Measurements from ENCODE around the gene MUSTN1.

Gene MUSTN1

DNA sequence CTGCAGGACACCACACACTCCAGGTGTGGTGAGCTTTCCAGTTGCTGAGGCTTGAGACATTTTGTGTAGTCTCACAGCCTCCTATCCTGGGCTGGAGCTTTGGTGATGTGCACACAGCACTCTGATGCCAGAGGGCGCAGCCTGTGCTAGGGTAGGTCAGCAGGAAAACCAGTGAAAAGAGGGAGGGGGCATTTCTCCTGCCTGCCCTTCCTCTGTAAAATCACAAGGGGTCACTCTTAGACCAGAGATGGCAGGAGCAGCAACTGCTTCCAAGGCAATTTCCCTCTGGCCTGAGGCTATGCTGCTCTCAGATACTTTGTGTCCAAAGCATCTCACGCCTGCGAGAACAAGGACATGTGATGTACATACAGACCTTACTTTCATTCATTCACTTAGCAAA is 16.5 kb upstream of the MUSTN1 start:
- DNase-seq: peak; percentile 16

DNA sequence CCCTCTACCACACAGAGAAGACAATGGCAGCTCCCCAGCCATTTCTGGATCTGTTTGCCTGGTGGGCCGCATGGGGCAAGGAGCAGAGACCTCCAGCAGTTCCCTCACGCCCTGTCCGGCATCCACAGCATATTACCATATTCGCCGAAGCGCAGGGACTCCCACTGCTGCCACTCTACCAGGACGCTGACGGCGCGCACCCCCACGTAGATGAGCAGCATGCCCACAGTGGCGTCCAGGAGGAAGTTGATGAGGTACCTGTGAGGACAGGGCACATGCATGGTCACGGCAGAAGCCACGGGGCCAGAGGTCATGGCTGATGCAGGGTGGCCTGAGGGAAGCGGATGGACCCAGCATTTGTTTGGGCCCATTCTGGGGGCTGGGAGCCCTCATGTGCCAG is 14.8 kb upstream of the MUSTN1 start:
- no peak for DNase-seq

DNA sequence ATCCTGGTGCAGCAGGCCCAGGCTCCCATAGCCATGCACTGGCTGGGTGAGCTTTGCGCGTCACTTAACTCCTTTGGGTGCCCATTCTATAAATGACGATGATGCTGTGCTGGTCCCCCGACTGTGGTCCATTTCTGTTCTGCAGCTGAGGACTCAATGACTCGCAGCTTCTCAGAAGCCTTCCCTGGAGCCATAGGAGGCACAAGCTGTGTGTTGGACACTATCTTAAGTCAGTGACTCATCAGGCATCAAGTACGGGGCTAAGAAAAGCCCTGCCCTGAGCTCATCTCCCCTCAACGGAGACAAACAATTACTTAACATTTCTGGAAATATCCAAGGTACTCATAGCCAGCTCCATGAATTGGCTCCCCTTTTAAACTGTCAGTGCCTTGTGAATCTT is 13.8 kb upstream of the MUSTN1 start:
- DNase-seq: no peak

DNA sequence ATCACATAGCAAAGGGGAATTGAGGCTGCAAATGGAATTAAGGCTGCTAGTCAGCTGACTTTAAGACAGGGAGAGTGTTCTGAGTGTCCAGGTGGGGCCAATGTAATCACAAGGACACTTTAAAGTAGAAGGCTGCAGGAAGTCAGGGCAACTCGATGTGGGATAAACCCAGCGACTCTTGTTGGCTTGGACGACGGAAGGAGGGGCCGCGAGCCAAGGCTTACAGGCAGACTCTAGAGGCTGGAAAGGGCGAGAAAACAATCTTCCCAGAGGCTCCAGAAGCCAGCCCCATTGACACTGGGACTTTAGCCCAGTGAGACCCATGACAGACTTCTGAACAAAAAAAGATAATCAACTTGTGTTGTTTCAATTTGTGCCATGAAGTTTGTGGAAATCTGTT is 12.9 kb upstream of the MUSTN1 start:
- DNase-seq: no peak

DNA sequence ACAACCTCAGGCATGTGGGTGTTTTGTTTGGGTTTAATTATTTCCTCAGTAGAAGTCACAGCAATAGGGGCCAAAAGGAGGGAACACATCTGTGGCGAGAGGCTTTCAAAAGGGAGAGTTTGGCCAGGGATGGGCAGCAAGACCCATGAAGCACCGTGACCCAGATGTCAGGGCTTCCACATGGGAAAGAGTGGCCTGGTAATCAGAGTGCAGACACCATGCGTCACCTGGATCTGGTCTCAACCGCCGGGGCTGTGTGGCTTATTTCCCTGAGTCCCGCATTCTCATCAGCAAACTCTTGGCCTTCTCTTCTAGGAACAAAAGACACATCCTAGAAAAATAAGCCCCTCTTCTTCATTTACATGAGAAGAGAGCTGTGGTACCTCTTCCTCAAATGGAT is 12.4 kb upstream of the MUSTN1 start:
- no peak for DNase-seq

DNA sequence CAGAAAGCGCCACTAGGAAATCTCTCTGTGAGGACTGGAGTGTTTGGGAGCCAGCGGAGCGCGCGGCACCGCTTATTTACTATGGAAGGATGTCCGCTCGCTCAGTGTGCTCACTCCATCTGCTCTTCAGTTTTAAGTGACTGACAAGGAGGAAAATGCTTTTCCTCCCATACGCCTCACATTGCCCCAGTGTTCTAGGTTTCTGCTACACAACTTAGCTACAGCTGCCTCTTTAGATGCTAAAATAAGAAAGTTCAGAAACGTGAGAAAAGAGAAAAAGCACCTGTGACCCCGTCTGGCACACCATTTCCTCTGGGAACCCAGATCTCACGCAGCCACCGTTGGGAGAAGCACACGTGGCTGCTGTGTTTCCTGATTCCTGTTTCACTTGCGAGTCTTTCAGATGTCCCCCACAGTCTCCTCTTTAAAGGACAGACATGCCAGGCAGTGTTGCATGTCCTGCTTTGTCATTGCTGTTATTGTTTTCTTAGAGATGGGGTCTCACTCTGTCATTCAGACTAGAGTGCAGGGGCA is 11.7 kb upstream of the MUSTN1 start:
- peak; percentile 14 for DNase-seq

DNA sequence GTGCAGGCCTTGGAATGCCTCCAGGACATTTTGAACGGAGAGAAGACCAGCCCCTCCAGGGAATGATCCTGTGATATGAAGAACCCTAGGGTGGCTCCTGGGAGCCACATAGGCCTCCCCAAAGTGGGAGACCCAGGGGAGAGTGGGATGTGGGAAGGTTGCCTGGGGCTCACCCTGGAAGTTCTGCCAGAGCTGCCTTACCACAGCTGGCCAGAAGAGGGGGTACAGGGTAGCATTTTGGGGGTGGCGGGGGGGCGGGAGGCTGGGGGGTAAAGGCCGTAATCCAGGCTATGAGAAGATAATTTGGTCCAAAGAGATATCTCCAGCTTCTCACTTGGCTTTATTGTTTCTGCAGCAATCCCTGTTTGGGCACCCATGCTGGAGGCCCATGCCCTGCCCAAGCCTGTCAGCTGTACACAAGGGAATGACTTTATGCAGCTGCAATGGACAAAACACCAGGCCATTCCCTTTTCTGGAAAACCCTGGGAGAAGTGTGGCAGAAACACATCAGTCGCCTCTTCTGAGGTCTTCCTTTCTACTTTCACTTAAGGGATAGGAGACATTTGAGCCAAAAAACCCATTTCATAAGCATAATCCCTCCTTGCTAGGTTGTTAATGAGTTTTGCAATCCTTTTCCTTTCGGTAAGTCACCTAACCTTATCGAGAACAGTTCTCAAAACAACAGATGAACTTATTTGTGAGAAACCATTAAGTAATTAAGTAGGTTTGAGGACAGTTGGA is 11.0 kb upstream of the MUSTN1 start:
- no peak for DNase-seq

DNA sequence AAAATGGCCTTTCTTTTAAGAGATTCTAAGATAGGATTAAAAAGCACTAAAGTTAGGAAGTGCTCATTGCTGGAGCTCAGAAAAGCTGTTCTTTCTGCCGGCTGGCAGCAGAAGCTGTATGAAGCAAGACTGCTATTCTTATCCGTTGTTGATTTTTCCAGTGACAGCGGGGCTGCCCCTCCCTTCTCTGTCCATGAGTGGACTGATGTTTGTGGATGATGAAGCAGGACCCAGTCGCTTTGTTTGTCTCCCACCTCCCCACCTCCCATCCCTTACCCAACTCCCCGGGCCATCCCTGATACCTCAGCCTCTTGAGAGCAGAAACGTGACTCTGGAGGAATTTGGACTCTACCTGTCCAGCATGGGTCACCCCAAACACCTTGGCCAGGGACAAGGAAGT is 10.3 kb upstream of the MUSTN1 start:
- no peak for DNase-seq

DNA sequence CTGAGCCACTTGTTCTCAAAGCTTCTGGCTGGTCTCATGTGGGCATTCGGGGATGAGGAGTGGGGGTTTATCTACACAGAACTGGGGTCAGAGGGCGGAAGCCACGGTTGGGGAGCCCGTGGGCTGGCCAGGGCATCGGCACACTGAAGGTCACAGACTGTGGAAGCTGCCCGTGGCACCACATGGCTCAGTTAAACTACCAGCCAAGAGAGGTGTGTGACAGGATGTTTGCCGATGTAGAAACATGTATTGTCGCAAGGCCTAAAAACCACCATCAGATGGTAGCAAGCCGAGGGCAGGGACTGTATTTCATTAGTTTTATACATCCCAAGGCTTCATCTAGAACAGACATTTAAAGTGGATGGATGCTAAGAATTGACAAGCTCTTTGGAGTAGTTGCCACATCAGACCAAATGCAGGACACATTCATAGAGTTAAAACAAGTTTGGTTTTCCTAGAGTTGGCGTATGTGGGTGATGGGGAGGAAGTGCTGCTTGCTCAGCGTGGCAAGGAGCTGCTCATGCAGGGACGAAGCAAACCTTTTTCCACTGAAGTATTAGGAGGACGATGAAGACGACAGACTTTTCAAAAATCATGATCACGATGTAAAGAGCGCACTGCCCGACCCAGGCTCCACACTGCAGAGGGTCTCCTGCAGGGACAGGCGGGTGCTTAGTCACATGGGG is 9.6 kb upstream of the MUSTN1 start:
- DNase-seq: no peak

DNA sequence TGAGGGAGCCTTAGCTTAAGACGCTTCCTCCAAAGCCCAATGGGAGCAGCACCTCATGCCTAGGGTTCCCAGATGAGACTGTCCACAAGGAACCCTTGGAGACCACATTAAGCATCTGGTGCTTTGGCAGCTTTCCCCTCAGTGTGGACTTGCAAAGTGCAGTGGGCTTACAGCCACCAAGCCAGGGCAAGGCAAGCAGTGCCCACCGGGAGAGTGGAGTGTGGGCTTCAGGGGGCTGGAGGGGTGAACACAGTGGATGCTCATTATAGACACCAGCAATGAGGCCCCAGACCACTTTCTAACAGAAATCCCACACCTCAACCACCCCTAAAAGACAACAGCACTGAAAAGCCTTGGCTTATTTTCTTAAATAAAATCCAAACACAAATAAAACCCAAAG is 9.1 kb upstream of the MUSTN1 start:
- DNase-seq: no peak

DNA sequence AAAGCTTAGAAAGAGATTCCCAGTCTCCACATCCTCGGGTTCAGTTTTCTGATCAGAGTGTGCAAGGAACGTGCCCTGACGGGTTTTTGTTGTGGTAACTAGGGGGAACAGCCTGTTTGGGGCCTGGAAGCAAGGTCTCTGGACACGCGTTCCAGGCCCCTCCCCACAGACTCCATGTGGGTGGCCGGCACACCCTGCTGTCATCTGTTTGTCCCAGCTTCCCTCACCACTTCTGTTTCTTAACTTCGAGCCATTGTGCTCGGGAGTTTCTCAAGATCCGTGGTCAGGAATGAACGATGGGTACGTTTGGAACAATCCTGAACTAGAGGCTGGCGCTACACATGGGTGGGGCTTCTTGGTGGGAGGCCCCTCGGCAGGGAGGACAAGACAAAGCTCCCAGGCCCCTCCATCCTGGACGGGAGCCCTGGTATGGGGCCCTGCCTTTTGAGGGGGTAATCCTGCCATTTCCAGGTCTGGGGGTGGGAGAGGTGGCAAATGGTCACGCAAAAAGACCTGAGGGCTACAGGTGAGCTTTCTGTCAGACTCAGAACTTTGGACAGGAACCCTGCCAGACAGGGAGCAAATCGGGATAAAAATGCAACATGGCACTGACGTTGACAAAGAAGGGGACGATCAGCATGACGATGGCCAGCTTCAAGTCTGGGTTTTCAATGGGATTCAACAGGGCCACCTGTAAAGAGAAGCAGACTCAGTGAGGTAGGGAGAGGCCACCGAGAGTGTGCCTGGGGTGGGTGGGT is 8.5 kb upstream of the MUSTN1 start:
- DNase-seq: no peak

DNA sequence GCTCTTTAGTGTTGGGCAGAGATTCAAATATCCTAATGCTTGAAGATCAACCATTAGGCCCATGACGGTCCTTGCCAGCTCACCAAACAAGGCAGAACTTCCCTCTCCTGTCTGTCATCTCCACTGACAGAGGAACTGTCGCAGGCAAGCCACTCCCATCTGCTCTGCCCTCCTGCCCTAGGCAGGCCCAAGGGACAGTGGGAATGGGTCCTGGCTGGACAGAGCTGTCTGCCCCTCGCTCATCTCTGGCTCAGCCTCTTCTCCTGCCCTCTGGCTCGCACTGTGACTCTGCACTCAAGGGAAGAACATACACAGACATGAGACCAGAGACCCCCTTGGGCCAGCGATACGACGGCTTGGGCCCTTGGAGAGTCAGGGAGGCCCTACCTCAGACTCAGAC is 7.6 kb upstream of the MUSTN1 start:
- DNase-seq: no peak

DNA sequence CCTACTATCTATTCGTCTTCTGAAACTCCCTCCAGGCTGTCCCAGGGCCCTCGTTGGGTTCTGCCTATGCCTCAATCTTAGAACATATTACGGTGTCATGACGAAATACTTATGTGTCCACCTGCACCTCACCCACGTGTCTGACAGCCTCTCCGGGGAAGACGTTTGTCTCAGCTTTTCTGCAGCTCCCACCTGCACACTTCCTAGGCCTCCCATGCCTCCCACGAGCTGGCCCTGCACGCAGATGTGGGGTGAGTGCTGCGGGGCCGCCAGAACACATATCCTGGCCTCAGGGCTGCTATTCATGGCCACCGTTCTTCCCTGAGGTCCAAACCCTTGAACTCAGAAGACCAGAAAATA is 7.1 kb upstream of the MUSTN1 start:
- no peak for DNase-seq

DNA sequence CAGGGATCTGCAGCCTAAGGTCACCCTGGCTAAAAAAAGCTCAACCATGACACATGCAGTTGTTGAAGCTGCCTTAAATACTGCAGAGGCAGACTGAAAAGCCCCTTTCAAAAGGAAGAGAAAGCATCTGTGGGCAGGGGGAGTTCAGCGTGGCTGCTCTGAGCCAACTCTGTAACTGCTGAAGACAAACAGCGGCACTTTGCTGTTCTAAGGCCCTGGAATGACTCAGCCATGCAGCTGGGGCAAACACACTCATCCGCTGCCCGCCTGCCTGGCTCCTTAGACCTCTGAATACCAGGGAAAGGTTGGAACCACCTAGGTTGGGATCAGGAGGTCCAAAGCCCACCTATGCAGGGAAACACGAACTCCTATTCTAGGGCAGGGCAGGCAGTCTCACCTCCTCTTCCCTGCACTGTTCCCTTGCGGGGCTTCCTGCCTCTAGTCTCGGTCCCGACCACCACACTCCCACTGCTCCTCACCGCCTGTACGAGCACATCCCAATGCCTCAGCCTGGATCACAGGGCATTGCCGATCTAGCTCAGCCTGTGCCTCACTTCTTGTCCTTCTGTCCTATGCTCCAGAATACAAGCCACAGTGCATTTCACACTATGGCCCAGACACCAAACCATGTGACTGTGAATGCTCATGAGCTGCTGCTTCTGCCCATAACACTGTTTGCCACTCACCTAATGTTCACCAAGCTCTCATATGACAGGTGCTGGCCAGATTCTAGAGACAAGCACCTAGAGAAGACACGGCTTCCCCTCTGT is 6.6 kb upstream of the MUSTN1 start:
- DNase-seq: no peak

DNA sequence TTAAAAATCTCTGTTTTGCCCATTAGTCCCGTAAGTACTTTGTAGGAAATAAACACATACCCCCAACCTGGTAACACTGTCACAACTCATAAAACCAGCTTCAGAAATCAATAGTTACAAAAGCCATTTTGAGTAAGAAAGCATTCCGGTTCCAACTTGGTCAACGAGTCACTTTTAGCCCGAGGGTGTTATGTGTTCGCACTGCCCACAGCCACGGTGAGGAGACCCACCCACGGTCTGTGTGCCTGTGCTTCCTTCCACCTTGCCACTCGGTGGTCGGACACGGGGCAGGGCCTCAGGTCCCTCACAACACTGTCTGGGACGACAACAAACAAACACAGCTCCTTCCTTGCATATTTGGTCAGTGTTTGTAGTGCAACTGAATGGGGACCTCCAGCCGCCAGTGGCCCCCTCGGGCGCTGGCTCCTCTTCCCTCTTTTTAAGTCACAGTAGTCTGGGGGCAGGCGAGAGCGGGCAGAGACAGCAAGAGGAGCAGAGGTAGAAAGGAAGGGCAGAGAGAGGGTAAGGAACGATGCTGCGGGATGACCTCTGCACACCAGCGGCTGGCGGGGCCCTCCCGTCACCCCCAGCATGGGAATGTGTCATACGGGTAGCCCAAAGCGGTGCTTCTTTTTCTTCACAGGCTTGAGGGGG is 5.2 kb upstream of the MUSTN1 start:
- DNase-seq: no peak

DNA sequence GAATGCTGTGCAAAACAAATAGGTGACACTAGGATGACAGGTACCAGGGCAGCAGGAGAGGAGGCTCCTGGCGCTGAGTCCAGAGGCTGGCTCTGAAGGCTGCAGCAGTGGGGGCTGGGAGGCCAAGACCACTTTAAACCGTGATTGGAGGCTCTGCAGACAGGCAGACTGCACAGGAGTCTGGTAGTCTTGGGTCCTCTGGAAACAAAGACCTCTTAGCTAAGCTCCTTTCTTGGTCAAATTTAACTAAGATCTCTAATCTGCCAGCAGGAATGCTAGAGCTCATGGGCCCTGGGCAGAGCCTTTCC is 4.4 kb upstream of the MUSTN1 start:
- DNase-seq: no peak

DNA sequence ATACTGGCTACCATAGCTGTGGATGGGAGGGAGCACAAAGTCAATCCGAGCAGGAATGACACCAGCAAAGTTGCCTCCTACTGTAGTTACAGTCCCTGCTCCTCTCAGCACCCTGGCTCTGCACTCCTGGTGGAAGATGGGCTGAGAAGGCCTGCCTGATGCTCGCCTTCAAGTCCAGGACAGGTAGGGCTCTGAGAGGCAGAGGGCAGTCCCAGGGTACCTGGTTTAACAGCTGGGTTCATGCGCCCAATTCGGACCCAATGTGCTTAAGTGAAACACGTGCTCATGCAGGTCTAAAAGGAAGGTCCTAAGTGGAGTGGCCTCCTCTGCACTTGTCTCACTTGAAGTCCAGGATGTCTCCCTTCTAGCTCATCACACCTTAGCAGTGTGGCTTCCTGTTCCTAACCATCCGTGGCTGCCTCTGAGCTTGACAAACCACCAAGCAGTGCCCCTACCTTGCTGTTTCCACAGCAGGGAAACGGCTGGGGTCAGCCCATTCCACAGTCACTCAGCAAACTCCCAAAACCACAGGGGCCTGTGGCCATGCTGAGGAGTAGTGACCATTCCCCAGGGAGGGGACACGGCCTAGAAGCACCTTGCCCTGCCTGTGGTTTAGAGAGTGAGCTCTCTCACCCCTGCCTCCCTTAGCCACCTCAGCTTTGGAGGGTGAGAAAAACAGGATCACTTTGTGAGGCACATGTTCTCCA is 3.9 kb upstream of the MUSTN1 start:
- DNase-seq: no peak

DNA sequence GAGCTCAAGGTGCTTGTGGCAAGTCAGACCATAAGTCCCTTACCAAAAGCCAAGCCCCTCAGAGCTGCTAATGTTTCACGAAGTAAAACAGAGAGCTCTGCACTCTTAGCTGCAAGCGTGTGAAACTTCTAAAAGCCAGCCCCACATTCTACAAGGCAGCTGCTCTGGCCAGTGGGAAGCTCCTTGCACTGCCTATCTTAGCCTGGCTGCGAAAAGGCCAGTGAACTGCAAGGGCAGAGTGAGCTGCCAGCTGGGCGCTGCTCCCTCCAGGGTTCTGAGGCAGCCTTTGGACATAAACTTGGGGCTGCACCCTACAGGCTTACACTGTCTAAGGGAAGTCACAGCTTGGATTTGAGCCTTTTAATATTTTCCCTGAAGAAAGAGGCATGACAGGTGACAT is 2.2 kb upstream of the MUSTN1 start:
- no peak for DNase-seq

DNA sequence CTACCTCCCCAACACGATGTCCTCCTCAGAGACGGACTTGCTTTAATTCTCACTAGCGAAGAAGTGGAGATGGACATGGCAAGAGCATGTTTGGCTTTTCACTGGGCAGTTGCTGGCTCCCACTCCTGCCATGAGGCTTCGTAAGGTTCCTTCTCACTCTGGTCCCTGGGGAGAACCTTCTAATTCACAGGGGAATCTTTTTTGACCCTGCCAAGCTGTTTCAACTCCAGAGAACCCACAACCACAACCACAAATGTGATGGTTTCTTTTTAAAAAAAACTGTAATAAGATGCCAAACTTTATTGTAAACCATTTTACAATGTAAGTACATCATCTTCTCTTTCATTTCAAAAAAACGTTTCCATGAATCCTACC is 1.6 kb upstream of the MUSTN1 start:
- DNase-seq: no peak

DNA sequence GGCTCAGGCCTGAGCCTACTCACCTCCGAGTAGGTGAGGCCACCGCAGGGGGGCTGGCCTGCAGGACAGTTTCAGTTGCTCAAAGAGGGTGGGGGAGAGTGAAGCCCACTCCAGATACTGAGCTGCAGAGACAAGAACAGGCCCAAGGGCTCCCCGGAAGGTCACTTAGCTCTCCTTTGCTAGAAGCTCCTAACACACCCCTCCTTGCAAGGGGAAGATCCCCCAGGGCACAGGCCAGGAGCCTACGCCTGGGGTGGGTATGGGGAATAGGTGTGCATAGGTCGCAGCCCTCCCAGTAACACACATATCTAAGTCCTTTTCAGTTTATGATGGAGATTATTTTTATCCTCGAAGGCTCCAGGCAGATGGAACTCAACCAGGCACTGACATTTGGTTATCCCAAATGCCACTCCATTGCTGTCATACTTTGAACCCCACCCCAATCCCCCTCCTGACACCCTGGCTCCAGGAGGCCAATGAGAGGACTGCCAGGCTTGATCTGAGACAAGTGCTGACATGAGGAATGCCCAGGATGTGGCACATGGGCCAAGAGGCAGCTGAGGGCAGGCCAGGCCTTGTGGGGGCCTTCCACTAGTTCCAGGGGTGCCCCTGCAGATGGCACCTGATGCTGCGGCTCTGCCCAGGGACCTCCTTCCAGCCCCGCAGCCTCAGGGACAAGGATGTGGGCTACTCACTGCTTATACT is 1.1 kb upstream of the MUSTN1 start:
- DNase-seq: no peak

DNA sequence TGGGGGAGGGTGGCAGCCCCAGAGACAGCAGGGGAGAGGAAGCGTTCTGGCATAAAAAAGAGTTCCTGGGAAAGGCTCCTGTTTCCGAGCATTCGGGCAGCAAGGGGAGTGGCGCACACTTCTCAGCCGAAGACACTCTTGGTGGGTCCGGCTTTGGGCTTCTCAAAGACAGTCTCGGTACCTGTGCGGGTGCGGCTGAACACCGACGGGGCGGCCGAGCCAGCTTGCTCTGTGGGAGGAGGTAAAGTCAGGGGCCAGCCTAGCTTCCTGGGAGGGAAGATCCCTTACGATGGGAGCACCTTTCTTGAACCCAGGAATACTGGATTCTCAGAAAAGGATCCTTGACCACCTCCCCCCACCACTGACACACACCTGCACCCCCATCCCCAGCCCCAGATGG is 1.6 kb downstream of the MUSTN1 start:
- no peak for DNase-seq
